ENCODE measurements around the gene MARK4.

The MARK4 gene

DNA sequence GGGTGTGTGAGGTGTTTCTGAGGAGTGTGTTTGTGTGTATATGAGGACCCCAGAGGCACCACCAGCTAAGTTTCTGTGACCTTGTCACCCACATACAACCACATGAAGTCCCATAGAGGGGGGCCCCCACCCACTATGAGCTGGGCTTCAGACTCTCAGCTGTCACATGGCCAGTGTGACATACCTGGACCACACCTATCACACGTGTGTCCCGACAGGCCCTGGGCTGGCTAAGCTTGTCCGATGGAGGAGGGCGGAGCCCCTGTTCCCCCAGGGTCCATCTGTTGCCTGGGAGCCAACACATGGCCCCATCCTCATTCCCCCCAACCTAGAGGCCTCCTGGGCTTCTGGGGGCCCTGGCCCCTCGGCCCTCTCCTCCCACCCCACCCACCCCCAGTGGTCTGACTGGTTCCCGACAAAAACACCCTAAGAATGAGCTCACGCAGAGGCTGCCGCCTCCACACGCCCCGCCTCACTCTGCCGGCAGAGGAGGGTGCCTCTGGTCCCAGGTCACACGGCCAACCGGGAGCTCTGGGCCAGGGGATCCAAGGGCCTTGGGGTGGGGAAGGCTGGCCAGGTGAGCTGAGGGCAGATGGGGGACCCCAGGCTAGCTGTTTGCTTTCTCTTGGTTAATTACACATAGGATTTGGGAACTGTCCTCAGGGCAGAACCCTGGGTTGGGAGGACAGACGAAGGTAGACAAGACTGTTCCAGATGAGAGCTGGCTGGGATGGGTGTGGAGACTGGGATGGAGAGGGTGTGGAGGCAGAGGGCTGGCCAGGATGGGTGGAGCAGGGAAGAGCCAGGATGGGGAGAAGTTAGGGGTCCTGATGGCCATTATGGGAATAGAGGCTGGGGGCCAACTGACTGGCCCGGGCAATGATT is 93.8 kb downstream of the MARK4 start:
- no peak for DNase-seq

DNA sequence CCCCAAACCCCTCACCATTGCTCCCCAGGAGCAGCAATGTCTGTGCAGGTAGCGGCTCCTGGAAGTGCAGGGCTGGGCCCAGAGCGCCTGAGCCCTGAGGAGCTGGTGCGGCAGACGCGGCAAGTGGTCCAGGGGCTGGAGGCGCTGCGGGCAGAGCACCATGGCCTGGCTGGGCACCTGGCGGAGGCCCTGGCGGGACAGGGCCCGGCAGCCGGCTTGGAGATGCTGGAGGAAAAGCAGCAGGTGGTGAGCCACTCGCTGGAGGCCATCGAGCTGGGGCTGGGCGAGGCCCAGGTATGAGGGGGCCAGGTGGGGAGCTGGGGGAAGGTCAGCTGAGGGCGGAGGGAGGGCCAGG is 94.4 kb downstream of the MARK4 start:
- DNase-seq = no peak

DNA sequence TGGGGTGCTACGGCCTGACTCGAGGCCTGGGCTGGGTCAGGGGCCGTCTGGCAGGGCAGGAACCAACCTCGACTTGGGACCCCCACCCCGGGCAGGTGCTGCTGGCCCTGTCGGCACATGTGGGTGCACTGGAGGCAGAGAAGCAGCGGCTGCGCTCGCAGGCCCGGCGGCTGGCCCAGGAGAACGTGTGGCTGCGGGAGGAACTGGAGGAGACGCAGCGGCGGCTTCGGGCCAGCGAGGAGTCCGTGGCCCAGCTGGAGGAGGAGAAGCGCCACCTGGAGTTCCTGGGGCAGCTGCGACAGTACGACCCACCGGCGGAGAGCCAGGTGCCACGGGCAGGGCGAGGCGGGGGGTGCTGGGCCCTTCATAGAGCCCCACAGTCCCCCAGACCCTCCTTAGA is 95.4 kb downstream of the MARK4 start:
- DNase-seq = no peak

DNA sequence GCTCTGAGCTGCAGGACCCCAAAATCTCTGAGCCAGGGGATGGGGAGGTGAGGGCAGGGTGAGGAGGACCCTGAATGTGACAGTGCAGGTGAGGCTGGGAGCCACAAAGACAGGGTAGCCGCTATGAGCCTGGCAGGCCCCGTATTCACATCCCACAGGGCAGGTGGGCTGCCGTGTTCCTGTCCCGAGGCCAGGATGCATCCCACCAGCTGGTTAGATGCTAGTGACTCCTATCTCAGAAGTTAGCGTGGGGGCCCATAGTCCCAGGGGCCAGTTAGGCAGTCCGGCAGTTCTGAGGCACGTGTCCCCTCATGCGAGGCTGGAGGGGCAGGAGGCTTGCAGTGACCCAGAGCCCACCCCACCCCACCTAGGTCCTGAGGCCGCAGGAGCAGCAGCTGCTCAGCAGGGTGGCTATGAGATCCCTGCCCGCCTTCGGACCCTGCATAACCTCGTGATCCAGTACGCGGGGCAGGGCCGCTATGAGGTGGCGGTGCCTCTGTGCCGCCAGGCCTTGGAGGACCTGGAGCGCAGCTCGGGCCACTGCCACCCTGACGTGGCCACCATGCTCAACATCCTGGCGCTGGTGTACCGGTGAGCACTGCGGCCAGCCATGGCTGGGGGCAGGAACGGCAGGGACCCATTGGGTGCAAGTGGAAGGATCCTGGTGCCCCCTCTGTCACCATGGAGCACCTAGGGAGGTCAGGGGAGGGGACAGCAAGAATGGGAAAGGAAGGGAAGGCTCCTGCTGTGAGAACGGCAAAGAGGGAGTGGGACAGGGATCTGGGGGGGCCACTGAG is 96.7 kb downstream of the MARK4 start:
- no peak for DNase-seq

DNA sequence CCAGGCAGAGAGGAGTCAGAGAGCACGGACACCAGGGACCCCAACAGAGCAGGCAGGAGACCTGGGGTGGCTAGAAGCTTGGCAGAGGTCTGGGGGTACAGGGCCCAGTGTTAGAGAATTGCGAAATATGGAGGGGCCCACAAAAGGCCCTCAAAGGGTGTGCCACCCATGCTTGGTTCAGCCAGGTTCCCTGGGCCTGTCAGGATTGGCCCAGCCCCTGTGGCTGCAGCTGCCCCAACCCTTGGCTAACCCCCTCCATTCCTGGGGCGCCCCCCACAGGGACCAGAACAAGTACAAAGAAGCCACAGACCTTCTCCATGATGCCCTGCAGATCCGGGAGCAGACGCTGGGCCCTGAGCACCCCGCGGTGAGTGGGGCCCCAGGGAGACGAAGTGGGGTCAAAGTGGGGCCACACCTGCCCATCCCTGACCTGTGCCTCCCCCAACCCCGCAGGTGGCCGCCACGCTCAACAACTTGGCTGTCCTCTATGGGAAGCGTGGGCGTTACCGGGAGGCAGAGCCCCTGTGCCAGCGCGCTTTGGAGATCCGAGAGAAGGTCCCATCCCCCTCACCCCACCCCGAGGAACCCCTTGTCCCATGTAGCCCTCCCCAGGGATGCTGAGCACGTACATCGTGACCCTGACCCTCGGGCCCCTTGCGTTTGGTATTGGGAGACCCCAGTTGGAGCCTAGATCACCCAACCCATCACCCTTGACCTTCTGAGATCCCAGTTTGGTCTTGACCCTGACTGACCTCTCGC is 97.5 kb downstream of the MARK4 start:
- DNase-seq = no peak

DNA sequence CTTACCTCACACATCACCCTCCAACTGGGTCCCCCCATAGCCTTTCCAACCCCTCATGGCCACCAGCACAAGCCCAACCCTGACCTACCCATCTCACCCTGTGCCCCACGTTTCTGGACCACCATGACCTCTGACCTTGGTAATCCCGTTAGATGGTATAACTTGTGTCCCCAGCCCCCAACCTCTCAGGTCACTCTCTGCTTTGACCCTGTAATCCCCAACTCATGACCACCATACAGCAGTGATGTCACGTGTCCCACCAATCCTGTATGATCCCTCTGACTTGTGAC is 98.0 kb downstream of the MARK4 start:
- DNase-seq = no peak

DNA sequence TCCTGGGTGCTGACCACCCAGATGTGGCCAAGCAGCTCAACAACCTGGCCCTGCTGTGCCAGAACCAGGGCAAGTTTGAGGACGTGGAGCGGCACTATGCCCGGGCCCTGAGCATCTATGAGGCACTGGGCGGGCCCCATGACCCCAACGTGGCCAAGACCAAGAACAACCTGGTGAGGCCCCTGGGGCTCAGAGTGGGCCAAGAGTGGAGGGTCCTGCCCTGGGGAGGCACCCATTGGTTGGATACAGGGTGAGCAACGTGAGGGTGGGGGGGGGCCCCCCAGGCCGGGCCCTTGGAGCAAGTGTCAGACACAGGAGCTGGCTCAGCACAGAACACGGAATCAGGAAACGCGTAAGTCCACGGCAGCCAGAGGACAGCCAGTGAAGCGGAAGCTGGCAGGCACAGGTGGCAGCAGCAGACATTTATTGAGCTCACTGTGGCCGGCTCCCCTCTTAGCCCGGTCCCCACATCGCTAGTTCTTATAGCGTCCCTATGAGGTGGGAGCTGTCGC is 98.4 kb downstream of the MARK4 start:
- no peak for DNase-seq

DNA sequence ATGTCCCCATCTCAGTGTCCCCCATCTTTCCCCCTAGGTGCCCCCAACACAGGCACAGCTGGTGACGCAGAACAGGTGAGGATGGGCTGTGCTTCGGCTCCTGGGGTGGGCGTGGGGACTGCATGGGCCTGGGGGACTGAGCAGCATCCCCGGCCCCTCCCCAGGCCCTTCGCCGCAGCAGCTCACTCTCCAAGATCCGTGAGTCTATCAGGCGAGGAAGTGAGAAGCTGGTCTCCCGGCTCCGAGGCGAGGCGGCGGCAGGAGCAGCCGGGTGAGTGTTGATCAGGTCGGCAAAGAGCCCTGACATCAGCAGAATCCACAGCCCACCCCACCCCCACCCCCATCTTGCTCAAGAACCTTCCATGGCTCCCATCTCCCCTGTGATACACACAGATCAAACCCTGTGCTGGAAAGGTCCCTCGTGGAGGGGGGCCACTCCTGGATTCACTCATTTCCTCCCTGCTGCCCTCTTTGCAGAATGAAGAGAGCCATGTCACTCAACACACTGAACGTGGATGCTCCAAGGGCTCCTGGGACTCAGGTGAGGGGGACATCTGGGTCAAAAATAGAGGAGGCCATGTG is 99.5 kb downstream of the MARK4 start:
- DNase-seq = no peak

DNA sequence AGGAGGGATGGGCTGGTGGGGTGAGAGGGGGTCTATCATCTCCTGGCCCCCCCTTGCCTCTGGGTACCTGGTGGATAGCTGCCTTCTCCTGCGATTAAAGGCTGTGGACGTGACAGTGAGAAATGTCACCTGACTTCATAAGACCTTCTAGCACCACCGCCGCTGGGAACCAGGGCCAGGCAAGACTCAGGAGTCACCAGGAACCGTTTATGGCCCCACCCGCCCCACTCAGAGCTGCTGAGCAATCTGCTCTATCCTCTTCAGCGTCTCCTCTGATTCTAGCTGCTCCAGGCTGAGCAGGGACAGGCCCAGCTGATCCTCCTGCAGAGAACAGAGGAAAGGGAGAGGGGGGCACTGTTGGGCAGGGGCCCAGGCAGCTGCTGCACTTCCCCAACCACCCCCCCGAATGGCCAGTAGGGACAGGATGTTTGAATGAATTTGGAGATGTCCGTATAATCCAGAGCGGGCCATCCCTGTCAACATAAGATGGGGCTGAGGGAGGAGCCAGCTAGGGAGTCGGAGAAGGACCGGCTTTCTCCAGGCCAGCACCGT is 100.4 kb downstream of the MARK4 start:
- DNase-seq = no peak

DNA sequence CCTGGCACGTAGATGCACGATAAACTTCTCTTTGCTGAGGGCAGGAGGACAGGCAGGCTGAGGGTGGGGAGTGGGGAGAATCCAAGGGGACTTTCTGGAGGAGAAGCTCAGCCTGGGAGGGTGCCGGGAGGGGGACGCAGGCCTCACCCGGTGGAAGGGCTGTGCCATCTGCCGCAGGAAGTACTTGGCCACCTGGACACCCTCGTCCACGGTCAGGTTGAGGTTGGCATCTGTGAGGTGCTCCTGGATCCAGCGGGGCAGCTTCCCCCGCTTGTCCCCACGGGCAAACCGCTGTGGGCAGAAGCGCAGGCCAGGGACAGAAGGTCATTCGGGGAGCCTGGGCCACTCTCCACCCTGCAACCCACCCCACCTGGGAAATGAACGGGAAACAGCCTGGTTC is 101.0 kb downstream of the MARK4 start:
- no peak for DNase-seq

DNA sequence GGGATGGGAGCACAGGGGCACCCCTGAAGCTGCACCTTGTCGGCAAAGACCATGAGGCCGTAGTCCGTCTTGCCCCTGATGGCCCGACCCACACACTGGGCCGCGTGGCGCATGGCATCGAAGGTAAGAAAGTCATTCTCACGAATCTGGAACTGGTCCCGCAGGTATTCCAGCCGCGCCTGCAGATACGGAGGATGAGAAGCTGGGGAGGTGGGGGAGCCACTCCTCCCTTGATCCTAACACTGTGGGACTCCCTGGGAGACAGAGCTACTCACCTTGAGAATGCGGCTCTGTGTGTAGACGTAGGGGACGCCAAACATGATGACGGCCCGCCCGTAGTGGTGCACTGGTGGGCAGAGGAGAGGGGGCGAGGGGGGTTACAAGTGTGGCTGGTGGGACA is 101.4 kb downstream of the MARK4 start:
- DNase-seq = no peak

DNA sequence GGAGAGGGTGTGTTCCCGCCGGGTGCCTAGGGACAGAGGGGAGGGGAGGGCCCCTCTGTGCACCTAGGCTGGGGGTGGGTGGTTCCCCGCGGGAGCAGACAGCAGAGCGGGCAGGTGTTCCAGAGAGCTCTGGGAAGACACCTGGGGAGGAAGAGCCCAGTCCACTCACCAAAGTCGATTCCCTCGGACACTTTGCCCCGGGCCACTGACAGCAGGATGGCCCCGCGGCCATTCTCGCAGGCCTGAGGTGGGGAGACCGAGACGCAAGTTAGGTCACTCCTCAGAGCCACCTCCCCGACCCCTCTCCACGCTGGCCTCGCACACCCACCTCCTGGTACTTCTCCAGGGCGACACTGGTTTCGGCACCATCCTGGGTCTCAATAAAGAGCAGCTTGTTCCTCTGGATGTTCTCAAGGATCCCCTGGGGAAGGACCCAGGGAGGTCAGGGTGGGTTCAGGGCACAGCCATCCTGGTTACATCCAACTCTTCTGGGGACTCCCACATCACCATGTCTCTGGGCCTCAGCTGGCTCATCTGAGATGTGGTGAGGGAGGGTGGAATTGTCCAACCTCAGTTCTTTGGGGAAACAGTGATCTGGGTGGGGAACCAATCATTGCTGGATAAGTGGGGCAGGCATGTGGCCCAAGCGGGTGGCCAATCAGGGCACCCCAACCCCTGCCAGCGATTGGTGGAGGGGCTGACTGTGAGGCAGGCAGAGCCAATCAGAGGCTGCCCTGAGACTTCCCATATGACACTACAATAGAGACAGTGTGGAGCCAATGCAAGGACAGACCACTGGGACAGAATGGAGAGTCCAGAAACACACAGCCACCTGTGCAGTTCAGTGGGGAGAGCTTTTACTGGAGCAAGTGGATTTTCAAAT is 102.1 kb downstream of the MARK4 start:
- no peak for DNase-seq

DNA sequence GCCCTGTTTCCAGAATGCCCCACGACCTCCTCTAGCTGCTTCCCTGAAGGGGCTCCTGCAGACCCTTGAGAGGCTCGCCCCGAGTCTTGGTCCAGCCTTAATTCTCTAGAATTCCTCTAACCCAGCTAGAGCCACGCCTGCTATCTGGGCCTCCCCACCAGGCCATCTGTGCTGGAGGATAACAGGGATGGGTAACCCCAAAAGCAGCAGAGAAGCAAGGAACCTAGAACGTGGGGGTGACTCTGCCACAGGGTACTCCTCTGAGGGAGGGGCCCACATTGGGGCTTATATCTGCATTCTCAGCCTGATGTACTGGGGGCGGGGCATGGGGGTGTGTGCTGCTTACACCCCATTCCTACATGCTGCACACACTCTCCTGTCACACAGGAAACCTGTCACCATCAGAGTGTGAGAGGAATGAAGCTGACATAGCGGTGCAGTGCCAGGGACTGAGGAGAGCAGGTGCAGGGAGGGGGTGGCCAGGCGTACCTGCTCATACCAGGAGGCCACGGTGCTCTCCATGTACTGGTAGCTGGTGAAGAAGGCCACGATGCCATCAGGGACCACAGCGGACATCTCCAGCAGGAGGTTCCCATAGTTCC is 103.3 kb downstream of the MARK4 start:
- no peak for DNase-seq
